SK-N-MC (cell line): ENCODE data around the gene RNF125.

ENCODE experiments used
- EZH2 ChIP-seq: fragments of 200-600 bp; sonication (generic); IDR thresholded peaks from one replicate; pipeline ENCODE4 v1.6.1; 2017; ENCODE audit warnings: antibody characterized with exemption
- FOXP2 ChIP-seq: optimal IDR thresholded peaks from 2 replicates; pipeline ENCODE3; 2011; ENCODE audit warnings: mild to moderate bottlenecking, moderate library complexity; ENCODE audit not compliant: insufficient read depth; ENCODE audit errors: extremely low read length, control extremely low read depth
- POLR2AphosphoS5 ChIP-seq: IDR thresholded peaks from 2 replicates; pipeline ENCODE4 v1.6.1; 2012; ENCODE audit warnings: mild to moderate bottlenecking, low read depth, low read length, borderline replicate concordance

- TF ChIP-seq POLR2AphosphoS5 (no peak), EZH2 (no peak), FOXP2 (no peak)
Measured at GRCh38 chr18:32093102-32093511, 74.5 kb downstream of the RNF125 start.
